GM12878 (cell line): ENCODE measurements around the gene RAI2. TPM values are rescaled to one million over a fixed set of nuclear protein-coding genes. Genes with fewer than 3 reads are reported as not detected.

Experiments
- ATAC-seq: fragments of 200-7000 bp; cut with Tn5 transposase; 3 replicates; pipeline ENCODE4 v1.9.1; 2020; ENCODE audit warnings: mild to moderate bottlenecking, moderate library complexity
- BruUV-seq: library from RNA; stranded (reverse); fragments of 400-500 nt; replicated peaks from 2 replicates; lab custom pipeline; 2021; lab: Mats Ljungman, UMichigan
- CTCF ChIA-PET: fragments of 300-600 bp; sonication (Branson Sonifier 250); formaldehyde crosslinking; extraction: SDS; loops from one replicate; lab custom pipeline; 2021; ENCODE audit warnings: inconsistent platforms; lab: Yijun Ruan, JAX
- POLR2A ChIA-PET: fragments of 350-600 bp; formaldehyde crosslinking; extraction: SDS; loops from one replicate; lab custom pipeline; 2021; ENCODE audit warnings: inconsistent platforms; lab: Charles Lee
- RAD21 ChIA-PET: fragments of 300-600 bp; sonication (Branson Sonifier 250); formaldehyde crosslinking; loops from one replicate; lab custom pipeline; 2023; ENCODE audit warnings: antibody characterized with exemption; ENCODE audit not compliant: unreplicated experiment; lab: Charles Lee
- SMC1A ChIA-PET: fragments of 300-600 bp; sonication (Branson Sonifier 250); formaldehyde crosslinking; loops from one replicate; lab custom pipeline; 2023; ENCODE audit not compliant: unreplicated experiment, uncharacterized antibody; lab: Charles Lee
- DNase-seq: peaks from one replicate; pipeline ENCODE4 v3.0.0-alpha.2; 2011; ENCODE audit warnings: low read depth, low spot score
- FAIRE-seq: peaks from 3 replicates; lab custom pipeline; 2011; peaks lifted over from hg19 to GRCh38; lab: Jason Lieb, UNC
- H2AFZ ChIP-seq: 2 replicates; pipeline ENCODE4 v1.6.0; 2011; ENCODE audit warnings: low read depth, low read length, control low read depth; ENCODE audit not compliant: control insufficient read depth
- H3K27ac ChIP-seq: 2 replicates; pipeline ENCODE4 v1.5.1; 2011; ENCODE audit warnings: control low read depth; ENCODE audit not compliant: control insufficient read depth, insufficient read depth
- H3K27me3 ChIP-seq, 2 experiments: replicated peaks in 1 of 2; 2 replicates each; pipeline versions ENCODE4 v1.6.0 to v1.6.1; 2011; ENCODE audit warnings: low read length in 1 of 2; ENCODE audit not compliant: control insufficient read depth in 2 of 2, insufficient read depth in 2 of 2
- H3K36me3 ChIP-seq, 2 experiments: 2 replicates each; pipeline ENCODE4 v1.5.1; 2011; ENCODE audit warnings: low read length in 1 of 2; ENCODE audit not compliant: control insufficient read depth in 2 of 2, insufficient read depth in 2 of 2
- H3K4me1 ChIP-seq: 2 replicates; pipeline ENCODE4 v1.6.1; 2011; ENCODE audit warnings: mild to moderate bottlenecking, low read length, moderate library complexity, mixed read lengths; ENCODE audit not compliant: control insufficient read depth, insufficient read depth
- H3K4me2 ChIP-seq: 2 replicates; pipeline ENCODE4 v1.6.0; 2011; ENCODE audit warnings: control low read depth; ENCODE audit not compliant: control insufficient read depth, insufficient read depth
- H3K4me3 ChIP-seq: fragments of 200-600 bp; sonication (generic); 2 replicates; pipeline ENCODE4 v1.5.1; 2016
- H3K79me2 ChIP-seq: 2 replicates; pipeline ENCODE4 v1.6.0; 2011; ENCODE audit warnings: low read length; ENCODE audit not compliant: control insufficient read depth, insufficient read depth
- H3K9ac ChIP-seq: 2 replicates; pipeline ENCODE4 v1.8.0; 2011; ENCODE audit warnings: low read length, control low read depth, mixed read lengths; ENCODE audit not compliant: control insufficient read depth, insufficient read depth
- H3K9me3 ChIP-seq: replicated peaks from 3 replicates; pipeline ENCODE4 v1.5.1; 2011; ENCODE audit warnings: mild to moderate bottlenecking, low read length; ENCODE audit not compliant: control insufficient read depth, insufficient read depth
- H4K20me1 ChIP-seq: 2 replicates; pipeline ENCODE4 v1.6.0; 2011; ENCODE audit not compliant: control insufficient read depth, insufficient read depth
- BCL11A ChIP-seq: IDR thresholded peaks from 2 replicates; pipeline ENCODE4 v1.6.1; 2011; ENCODE audit warnings: low read depth, low read length
- CREB1 ChIP-seq: IDR thresholded peaks from 2 replicates; pipeline ENCODE4 v1.6.1; 2012; ENCODE audit warnings: low read depth, mild to moderate bottlenecking, inconsistent platforms
- DPF2 ChIP-seq: fragments of 450-650 bp; IDR thresholded peaks from 2 replicates; pipeline ENCODE4 v1.6.1; 2017; ENCODE audit warnings: mild to moderate bottlenecking
- HDAC2 ChIP-seq: fragments of 200-600 bp; sonication (generic); IDR thresholded peaks from 2 replicates; pipeline ENCODE4 v1.6.1; 2017
- HDAC6 ChIP-seq: fragments of 200-600 bp; sonication (generic); IDR thresholded peaks from one replicate; pipeline ENCODE4 v1.8.0; 2017; ENCODE audit warnings: antibody characterized with exemption; ENCODE audit not compliant: unreplicated experiment
- IRF3 ChIP-seq: fragments of 450-650 bp; IDR thresholded peaks from 2 replicates; pipeline ENCODE4 v1.6.1; 2014; ENCODE audit warnings: mild to moderate bottlenecking
- IRF5 ChIP-seq: fragments of 450-650 bp; IDR thresholded peaks from 2 replicates; pipeline ENCODE4 v1.6.1; 2017; ENCODE audit warnings: borderline replicate concordance
- NR2C1 ChIP-seq: fragments of 450-650 bp; IDR thresholded peaks from 2 replicates; pipeline ENCODE4 v1.6.1; 2017; ENCODE audit warnings: antibody characterized with exemption, mild to moderate bottlenecking, moderate library complexity
- ZBTB33 ChIP-seq: fragments of 450-650 bp; IDR thresholded peaks from 2 replicates; pipeline ENCODE4 v1.6.1; 2017; ENCODE audit warnings: mild to moderate bottlenecking
- ZBTB40 ChIP-seq: fragments of 450-650 bp; IDR thresholded peaks from 2 replicates; pipeline ENCODE4 v1.6.1; 2016; ENCODE audit warnings: mild to moderate bottlenecking, moderate library complexity, borderline replicate concordance
- ZNF384 ChIP-seq: IDR thresholded peaks from 2 replicates; pipeline ENCODE4 v1.6.1; 2012; ENCODE audit warnings: low read depth, mild to moderate bottlenecking, low read length, improper control_type of control experiment, borderline replicate concordance
- ZSCAN29 ChIP-seq: fragments of 450-650 bp; IDR thresholded peaks from 2 replicates; pipeline ENCODE4 v1.6.1; 2017; ENCODE audit warnings: mild to moderate bottlenecking, moderate library complexity
- WGBS: methylation state at CpG from one replicate; pipeline ENCODE4 v1.1.6; 2016; ENCODE audit warnings: low lambda C conversion rate; ENCODE audit not compliant: insufficient replicate concordance, insufficient coverage; ENCODE audit errors: missing lambda C conversion rate; 5-methylcytosine and 5-hydroxymethylcytosine counted together
- in situ Hi-C: fragments of 300-500 bp; cut with MboI; formaldehyde crosslinking; loops from 9 replicates; pipeline ENCODE4 v1.14.3; 2018; ENCODE audit warnings: mixed read lengths
- intact Hi-C: fragments of 100-400 bp; cut with micrococcal nuclease; formaldehyde crosslinking; loops from one replicate; pipeline ENCODE4 v1.14.2; 2022; ENCODE audit not compliant: unreplicated experiment
- polyA plus RNA-seq, 11 experiments: library from polyadenylated mRNA; depleted of rRNA in 4 of 11; unstranded in 6 of 11; stranded (reverse) in 5 of 11; fragments of >200 nt; fragmentation: Nextera tagmentation in 4 of 11; fragmentation: Illumina TruSeq in 1 of 11; extraction: Ambion mirVana in 4 of 11; extraction: Trizol in 1 of 11; gene quantifications; 1 replicate in 1 of 11; 2 replicates in 10 of 11; pipeline versions ENCODE4 v1.2.1 to v1.2.3, GENCODE V29; 2011 to 2016; ENCODE audit warnings: inconsistent platforms in 2 of 11, missing spikeins in 2 of 11, low read depth in 1 of 11
- total RNA-seq, 4 experiments: library from RNA; depleted of rRNA in 3 of 4; stranded (reverse); fragments of >200 nt in 3 of 4; fragmentation: Illumina TruSeq in 1 of 4; extraction: Trizol in 1 of 4; gene quantifications; 2 replicates each; pipeline versions ENCODE4 v1.2.1 to v1.2.3, GENCODE V29; 2013 to 2021

The RAI2 gene
- total and polyA plus RNA-seq, 10 of the 15 experiments (the other 5 are each of a cell fraction or from before 2014, with no cell fraction given), result not detected

GRCh38 chrX:17844236-17844635 lies 16.9 kb downstream of the RAI2 start:
- RAD21 ChIA-PET, result no interaction called here
- Histone ChIP-seq H4K20me1 (no peaks in the 10 kb centered on the region), H3K4me3 (no peak overlapping the region), H3K27ac (no peak overlapping the region), H3K4me2 (no peak overlapping the region), H3K9ac (no peak overlapping the region), H2AFZ (no peak overlapping the region), H3K9me3 (no peaks in the 10 kb centered on the region), H3K27me3 (no peaks in the 10 kb centered on the region; a peak in 2 of 4 replicates), H3K4me1 (no peaks in the 10 kb centered on the region), H3K79me2 (no peaks in the 10 kb centered on the region), H3K36me3 (no peaks in the 10 kb centered on the region)
- WGBS, result 0% methylated on average over 2 of the region's 2 CpGs
- in situ Hi-C loops (no loop called here), intact Hi-C loops (no loop called here)
- TF ChIP-seq HDAC6 (no peak), ZBTB33 (no peak), HDAC2 (no peak), BCL11A (no peak), IRF3 (no peak), ZNF384 (no peak), DPF2 (no peak), IRF5 (no peak), CREB1 (no peak), NR2C1 (no peak), ZBTB40 (no peak), ZSCAN29 (no peak)
- DNase-seq (no peak), ATAC-seq (no peak), FAIRE-seq (no peak)
- no TSS peak for BruUV-seq
- CTCF ChIA-PET, result no interaction called here
- POLR2A ChIA-PET, result no interaction called here
- SMC1A ChIA-PET, result no interaction called here
